ENCODE results near the gene HMCN2.
"Not testable (repeated sequence)": the region's sequence is repeated elsewhere in the genome, so short reads cannot be mapped to it uniquely, and the experiment has no call there.

Gene HMCN2

DNA sequence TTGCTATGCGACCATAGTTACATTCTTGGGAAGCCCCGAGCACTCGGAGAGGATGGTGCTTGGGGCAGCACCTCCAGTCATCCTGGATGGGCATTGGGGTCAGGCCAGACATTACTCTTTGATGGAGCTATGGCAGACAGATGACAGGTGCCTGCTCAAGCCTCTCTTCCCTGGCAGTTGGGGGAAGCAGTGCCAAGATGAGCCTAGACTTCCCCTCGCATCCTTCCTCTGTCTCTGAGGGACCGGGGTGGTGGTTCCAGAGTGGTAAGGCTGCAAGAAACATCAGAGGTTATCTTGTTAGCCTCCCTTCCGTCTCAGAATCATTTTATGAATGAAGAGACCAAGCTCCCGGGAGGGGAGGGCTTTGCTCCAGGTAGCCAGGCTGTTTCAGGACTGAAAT is 2.8 kb upstream of the HMCN2 start:
- DNase-seq (ENCODE audit: low read depth in 2 of 2): no peak

DNA sequence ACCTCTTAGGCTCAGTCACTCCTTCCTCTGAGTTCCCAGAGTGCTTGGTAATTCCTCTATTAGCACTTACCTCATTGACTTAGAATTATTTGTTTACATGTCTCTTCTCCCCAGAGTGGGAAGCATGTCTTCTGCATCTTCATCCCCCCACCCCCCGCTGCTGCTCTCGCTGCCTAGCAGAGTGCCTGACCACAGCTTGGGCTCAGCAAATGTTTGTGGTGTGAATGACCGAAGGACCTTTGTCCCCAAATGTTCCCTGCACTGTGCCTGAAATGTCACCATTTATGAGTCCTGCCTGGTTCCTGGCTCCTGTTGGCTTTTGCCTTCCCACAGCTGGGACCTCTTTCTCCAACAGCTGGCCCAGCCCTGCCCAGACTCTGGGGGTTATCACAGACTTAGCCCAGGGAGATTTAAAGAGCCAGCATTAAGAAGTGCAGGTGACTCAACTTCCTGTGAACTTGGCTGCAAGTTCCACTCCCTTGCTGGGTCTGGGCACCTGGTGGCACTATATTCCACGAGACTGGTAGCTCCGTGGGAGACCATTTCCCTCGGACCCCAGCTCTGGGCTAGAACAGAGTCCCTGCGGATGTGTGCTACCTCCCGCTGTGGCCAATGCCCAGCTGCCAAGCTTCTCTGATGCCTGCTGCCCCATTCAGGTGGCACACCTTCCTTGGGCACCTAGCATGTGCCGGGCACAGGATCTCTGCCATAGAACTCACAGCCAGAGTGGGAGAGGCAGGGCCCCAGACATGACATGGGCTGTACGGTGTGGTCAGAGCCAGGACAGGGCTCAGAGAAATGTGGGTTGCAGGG is 1.8 kb upstream of the HMCN2 start:
- no peak for DNase-seq (ENCODE audit: low read depth in 2 of 2)

DNA sequence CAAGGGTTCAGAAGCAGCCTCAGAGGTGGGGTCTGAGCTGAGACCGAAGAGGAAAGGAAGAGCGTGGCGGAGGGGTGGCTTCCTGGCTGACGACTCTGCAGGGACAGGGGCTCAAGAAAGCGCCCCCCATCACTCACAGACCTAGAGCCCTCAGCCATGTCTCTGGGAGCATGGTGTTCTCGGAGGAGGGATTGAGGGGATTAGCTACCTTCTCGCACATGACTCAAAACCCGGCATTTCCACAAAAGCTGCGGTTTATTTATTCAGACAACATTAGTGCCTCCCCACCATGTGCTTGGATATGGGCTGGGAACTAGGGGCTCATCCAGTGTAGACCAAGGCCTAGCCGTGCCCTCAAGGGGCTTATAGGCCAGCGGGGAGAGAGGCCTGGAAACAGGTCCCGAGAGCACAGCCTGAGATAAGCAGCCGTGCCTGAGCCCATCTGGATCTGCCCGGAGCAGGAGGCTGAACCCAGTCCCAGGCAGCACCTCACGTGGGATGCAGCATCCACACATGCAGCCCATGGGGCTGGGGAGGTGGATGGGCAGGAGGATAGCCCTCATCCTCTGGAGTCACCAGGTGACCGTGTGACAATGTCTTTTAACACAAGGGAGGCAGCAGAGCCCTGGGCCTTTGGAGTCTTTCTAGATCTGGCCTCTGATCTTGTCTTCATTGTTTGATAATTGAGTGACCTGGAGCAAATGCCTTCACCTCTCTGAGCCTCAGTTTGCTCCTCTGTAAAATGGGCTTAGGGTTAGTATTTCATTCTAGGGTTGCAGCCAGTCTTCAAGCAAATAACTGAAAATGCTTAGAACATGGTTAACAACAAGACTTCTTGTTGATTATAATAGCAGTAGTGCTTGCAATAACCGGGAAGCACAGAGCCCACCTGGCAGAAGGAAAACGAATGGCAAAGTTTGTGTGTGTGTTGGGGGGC is 878 bp upstream of the HMCN2 start:
- DNase-seq (ENCODE audit: low read depth in 2 of 2): no peak

DNA sequence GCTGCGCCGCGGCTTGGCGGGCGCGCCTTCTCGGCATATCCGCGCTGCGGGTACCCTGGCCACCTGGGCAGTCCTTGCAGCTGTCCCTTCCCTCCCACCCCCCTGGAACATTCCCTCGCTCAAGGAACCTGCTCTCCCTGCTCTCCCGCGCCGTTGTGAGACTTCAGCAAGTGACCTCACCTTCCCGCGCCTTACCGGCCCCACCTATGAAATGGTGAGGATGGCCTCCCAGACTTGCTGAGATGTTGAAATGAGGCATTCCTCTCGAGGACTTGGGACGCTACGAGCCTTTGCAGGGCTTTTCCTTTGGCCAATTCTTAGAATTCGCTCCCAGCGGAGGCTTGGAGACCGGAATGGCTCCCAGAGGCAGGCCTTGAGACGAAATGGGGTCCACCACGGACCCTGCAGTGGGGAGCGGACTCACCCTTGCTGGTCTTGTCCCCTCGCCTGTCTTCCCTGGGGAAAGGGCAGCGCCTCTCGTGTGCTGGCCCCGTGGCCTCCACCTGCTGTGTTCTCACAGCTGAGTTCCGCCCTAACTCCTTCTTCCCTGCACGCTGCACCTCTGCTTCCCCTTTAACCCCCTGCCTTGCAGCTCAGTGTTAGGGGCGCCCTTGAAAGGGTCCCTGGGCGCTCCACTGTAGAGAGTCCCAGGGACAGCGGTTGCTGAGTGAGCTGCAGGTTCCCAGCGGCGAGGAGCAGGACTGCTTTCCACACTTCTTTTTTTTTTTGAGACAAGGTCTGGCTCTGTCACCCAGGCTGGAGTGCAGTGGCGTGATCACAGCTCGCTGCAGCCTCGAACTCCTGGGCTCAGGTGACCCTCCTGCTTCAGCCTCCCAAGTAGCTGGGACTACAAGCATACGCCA is 907 bp downstream of the HMCN2 start:
- DNase-seq (ENCODE audit: low read depth in 2 of 2): no peak

DNA sequence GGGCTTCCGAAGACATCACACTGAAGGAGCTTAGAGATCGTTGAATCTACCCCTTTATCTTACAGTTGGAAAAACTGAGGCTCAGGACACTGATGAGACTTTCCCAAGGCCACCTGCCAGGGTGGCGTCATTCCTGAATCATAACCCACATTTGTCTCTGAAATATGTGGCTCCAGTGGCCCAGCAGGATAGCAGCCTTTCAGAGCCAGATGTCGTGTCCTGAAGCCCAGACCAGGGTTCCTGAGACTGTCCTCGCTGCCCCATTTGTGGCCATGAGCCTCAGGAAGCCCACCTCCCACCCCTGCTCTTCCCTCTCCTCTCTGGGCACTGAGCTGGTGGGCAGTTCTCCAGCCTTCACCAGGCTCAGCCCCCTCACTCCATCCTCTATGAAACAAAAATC is 2.4 kb downstream of the HMCN2 start:
- no peak for DNase-seq (ENCODE audit: low read depth in 2 of 2)

DNA sequence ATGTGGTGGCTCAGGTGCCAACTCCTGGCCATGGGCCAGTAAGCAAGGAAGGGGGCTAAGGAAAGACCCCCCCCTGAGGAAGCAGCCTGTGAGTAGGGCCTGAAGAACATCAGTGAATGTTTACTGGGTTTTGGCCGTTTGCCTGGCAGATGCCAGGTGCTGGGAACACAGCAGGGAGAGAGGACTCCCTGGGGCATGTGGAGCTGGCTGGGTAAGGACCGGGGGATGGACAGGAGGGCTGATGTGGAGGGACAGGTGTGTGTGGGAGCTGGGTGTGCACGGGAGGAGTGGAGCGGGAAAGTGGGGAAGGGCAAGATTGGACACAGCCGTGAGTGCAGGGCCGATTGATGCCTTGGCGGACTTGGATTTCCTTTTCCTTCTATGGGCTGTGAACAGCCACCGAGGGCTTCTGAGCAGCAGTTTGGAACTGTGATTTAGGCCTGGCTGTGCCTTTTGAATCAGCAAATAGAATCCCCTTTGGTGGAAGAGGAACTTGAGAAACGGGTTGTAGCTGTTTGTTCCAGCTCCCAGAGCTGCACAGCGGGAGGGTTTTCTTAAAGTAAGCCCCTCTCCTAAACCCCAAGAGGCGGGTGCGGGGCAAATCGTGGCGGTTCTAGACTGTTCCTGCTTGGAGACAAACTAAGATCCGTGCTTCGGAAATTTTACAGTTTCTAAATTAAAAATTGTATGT is 3.1 kb downstream of the HMCN2 start:
- no peak for DNase-seq (ENCODE audit: low read depth in 2 of 2)

DNA sequence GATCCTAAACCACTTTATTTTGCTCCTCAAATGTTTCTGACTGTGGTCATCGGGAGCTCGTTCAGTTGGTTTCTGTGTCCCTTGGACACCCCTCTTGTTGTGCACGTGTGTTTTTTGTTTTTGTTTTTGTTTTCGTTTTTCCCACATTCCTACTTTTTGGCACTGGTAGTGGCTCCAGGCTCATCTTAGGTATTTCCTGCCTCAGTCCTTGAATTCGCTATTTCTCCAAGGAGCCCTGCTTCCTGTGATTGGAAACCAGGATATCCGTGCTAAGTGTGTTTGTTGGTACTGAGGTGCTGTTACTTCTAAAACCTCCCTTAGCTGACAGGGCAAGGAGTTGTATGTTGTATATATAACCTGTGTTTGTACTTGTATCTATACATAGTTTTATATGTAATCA is 5.9 kb downstream of the HMCN2 start:
- DNase-seq (ENCODE audit: low read depth in 2 of 2): no peak

DNA sequence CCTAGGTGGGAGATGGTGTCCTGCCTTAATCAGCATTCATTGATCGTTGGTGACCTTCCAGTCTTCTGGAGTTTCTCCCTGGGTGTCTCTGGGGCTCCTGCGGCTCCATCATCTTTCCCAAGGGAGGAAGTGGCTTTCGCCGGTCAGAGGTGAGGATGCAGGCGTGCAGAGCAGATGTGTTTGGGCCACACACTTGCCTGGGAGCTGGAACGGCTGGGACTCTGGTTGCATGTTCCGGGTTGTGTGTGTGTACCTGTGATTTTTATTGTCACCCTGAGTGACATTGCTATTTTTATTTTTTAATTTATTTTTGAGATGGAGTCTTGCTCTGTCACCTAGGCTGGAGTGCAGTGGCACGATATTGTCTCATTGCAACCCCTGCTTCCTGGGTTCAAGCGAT is 9.6 kb downstream of the HMCN2 start:
- no peak for DNase-seq (ENCODE audit: low read depth in 2 of 2)

DNA sequence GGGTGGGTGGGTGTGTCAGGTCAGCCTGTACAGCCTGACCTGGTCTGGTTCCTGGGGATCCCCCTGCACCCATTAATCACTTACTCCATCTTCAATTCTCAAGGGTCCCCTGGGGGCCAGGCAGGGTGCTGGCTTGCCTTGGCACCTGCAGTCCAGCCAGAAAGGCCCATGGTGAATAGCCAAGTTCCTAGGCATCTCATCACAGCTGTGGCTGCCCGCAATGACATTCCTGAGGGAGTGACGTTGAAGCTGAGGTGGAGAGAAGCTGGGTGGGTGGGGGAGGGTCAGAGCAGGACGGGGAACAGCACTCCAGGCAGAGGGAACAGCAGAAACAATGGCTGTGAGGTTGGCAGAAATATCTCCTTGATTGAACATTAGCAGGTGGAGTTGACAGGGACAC is 10.6 kb downstream of the HMCN2 start:
- DNase-seq (ENCODE audit: low read depth in 2 of 2): no peak

DNA sequence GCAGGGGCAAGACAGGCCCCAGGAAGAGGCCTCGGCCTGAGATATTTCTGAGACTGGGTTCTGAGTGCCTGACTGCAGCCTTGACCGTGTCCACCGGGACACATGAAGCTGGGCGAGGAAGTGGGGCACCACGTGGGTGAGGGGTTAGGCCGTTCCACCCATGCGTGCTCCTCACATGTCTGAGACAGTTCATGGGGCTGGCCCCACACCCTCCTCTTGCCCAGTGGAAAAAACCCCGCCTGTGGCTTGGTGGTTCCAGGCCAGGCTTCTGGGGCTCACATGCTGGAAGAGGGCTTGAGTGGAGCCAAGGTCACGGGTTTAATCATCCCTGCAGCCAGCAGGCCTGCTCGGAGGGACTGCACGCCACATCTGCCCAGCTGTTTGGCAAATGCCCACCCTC is 11.4 kb downstream of the HMCN2 start:
- no peak for DNase-seq (ENCODE audit: low read depth in 2 of 2)

DNA sequence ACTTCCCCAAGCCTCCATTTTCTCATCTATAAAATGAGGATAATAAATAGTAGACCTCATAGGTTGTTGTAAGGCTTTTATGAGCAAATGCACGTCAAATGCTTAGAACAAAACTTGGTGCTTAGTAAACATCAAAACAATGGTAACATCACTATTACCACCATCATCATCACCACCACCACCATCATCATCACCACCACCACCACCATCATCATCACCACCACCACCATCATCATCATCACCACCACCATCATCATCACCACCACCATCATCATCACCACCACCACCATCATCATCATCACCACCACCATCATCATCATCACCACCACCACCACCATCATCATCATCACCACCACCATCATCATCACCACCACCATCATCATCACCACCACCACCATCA is 12.0 kb downstream of the HMCN2 start:
- DNase-seq (ENCODE audit: low read depth in 2 of 2): not testable (repeated sequence)

DNA sequence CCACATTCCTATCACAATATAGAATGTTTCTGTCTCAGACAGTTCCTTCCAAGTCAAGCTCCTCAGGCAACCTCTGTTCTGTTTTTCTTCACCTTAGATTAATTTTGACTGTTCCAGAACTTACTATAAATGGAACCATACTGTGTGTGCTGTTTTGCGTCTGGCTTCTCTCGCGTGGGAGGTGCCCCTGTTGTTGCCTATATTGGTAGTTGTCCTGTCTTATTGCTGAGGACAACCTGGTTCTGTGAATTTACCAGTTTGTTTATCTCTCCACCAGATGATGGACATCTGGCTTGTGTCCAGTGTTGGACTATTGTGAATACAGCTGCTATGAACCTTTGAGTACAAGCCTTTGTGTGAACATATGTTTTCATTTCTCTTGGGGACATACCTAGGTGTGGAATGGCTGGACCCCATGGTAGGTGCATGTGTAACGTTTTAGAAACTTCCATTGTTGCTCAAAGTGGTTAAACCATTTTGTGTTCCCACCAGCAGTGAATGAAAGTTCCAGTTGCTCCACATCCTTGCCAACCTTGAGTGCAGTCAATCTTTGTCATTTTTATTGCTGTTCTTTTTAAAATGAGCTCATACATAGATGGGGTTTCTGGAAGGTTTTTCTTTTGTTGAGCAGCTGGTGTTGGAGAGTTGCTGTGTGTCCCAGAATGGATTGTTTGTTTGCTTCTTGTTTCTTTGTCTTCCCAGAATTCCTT is 18.1 kb downstream of the HMCN2 start:
- DNase-seq (ENCODE audit: low read depth in 2 of 2): no peak

DNA sequence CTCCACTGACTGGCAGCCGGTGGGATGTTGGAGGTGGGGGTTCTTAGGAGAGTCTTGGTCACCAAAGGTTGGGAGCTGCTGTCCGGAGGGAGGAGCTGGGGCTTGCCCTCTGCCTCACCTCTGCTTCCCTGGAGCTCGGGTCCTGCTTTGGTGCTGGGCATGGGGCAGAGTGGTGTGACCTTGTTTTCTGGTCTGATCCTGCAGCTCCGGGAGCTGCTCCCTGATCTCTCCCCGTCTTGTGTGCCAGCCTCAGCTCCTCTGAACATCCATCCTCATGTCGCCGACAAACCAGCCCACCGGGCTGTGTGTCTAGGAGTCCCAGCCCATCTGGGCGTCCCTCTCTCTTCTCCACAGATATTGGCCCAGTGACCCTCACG is 18.7 kb downstream of the HMCN2 start:
- DNase-seq (ENCODE audit: low read depth in 2 of 2): no peak

DNA sequence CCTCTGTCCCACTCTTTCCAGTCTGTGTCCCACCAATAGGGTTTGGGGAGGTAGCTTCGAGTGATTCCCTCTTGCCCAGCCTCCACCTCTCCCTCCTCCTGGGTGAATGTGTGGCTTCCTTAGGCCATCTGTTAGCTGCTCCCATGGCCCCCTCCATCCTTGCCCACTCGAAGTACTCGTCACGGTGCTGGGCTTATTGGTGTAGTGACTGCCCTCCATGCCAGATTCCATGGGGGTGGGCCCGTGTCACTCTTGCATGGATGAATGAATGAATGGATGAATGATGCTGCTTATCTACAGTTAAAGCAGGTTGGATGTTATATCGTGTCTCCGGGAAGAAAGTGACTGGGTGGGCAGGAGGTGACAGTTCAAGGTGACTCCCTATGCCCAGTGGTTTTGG is 19.1 kb downstream of the HMCN2 start:
- no peak for DNase-seq (ENCODE audit: low read depth in 2 of 2)

DNA sequence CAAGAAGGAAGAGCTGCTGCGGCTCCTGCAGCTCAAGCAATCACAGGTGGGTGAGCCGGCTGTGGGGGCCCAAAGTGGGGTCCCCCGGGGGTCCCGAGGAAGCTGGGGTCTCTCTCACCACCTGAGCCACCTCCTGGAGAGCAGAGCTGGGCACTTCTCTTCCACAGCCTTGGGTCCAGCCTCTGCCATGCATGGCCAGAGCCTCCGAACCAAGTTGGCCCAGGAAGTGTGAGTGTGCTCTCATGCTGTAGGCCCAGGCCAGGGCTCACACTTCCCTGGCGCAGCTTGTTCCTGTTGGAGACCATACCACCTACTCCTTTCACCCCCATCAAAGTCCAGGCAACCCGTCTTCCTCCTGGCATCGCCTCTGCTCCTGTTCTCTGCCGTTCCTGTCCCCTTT is 19.7 kb downstream of the HMCN2 start:
- DNase-seq (ENCODE audit: low read depth in 2 of 2): no peak

DNA sequence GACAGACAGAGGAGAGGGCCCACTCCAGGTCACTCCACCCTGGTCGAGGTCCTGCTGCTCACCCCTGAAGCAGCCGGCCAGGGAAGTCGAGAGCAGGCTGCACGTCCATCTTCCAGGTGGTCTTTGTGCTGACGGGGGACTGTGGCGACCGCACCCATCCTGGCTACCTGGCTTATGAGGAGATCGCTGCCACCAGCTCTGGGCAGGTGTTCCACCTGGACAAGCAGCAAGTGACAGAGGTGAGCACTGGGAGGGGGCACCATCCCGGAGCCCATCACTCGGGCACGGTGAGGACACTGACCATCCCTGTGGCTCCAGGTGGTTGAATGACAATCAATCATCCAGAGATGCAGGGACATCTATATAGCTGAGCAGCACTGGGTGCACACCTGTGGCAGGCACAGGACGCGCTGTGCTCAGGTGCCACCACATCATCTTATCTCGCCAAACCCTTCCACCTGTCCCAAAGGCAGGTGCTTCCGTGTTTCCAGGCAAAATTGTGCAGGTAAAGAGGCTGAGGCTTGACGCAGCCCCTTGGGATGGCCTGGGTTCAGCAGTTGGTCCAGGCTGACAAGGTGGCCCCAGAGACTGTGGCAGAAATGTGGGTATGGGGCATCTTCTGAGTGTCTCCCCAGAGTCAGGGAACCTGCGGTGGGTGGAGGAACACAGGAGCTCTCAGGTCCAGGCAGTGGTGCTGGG is 20.7 kb downstream of the HMCN2 start:
- DNase-seq (ENCODE audit: low read depth in 2 of 2): no peak

DNA sequence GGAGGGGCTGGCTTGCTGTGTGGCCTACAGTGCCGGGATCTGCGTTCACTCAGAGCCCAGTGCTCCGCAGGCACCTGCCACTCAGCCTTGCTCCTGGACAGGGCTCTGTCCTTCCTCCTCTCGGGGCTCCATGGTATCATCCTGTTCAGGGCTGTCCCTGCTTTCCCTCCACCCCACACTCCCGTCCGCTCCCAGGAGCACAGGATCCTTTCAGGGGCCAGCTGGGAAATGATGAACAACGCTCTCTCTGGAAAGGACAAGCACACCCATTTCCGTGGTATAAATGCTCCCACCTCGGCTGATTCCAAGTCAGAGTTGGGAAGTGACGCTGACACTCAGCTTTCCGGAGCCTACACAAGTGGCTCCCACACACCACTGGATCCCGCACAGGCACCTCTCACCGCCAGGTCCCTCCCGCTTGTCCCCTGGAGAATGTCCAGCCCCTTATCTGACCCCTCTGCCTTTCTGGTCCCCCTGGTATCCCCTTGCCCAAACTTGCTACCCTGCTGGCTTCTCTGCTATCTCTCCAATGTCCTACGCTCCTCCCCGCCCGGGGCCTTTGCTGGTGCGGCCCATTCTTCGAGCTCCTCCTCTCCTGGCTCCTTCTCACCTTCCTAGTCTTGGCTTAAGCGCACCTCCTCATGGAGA is 21.3 kb downstream of the HMCN2 start:
- no peak for DNase-seq (ENCODE audit: low read depth in 2 of 2)

DNA sequence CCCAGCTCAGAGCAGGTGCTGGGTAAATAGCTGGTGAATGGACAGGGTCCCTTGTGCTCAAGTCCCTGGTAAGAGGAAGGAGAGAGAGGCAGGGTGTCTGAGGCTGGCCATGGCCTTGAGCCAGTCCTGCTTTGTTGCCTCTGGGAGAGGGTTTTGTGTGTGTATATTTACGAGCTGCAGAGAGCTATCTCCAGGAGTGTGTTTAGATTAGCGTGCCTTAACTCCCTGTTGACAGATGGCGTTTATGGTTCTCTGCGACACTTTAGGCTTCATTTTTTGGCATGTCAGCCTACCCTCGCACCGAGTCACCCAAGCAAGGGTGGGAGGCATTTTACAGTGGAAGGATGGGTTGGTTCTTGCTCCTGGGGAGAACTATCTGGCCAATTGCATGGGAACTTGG is 22.2 kb downstream of the HMCN2 start:
- no peak for DNase-seq (ENCODE audit: low read depth in 2 of 2)

DNA sequence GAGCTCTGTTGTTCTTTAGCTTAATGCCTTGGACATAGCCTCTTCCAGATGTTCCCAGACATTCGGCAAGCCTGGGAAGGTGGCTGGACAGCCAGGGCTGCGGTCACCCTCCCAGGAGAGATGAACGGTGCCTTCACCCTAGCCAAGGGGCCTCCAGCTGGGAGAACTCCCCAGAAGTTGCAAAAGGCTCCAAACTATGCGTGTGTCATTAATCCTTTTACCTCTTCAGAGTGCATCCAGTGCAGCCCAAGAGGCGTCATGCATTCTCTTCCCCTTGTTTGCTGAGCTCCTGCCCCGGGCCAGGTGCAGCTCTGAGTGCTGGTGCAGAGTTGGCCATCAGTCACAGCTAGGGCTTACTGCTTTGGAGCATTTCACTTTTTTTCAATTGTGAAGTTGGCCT is 22.8 kb downstream of the HMCN2 start:
- no peak for DNase-seq (ENCODE audit: low read depth in 2 of 2)

Data from activated CD4-positive, alpha-beta T cell treated with anti-CD3 and anti-CD28 coated beads for 24 hours (primary cell).